Effector CD4-positive, alpha-beta T cell (primary cell): ENCODE results near the gene SORCS3.

Experiments used
- DNase-seq: peaks from one replicate; pipeline ENCODE4 v3.0.0-alpha.2; 2020

The SORCS3 gene

DNA sequence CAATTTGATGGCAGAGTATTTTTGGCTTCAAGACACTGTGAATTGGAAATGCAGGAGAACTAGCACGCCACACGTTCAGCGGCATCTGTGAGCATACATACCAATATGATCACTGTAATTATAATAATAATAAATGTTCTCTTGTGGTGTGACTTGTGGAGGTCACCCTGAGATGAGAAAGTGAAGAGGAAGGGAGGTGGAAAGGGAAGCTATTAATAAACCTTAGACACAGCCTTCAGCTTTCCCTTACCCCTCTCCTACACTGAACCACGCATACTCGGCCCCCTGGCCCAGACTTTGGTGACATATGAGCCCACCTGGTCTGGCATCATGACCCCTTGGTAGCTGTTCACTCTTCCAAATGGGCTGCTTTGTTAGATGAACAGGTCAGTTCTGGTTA is 139.1 kb downstream of the SORCS3 start:
- no peak for DNase-seq

DNA sequence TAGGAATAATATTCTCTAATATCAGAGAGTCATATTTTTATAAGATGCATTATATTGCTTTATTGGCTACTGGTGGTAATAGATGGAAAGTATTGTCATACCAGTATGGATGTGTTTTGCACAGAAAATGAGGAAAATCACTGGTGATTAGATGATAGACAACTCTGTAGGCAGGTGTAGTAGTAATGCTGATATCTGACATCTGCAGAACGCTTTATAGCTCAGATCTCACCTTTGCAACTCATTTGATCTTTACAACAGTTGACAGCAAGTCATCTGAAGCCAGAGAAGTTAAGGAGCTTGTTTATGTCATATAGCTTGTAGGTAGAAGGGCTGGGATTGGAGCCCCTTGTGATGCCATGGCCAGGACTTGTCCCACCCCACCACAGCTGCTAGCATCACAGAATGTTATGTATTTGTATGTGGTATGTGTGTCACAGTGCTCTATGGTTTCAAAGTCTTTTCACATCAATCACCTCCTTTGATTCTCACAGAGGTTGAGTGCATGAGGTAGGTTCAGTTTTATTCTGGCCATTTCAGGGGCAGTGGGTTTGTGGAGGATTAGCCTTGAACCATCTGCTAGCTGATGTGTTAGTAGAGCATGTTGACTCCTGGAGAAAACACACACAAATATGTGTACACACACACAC is 140.0 kb downstream of the SORCS3 start:
- no peak for DNase-seq

- no peak for DNase-seq
Observed at GRCh38 chr10:104784452-104784851, 143.4 kb downstream of the SORCS3 start.

DNA sequence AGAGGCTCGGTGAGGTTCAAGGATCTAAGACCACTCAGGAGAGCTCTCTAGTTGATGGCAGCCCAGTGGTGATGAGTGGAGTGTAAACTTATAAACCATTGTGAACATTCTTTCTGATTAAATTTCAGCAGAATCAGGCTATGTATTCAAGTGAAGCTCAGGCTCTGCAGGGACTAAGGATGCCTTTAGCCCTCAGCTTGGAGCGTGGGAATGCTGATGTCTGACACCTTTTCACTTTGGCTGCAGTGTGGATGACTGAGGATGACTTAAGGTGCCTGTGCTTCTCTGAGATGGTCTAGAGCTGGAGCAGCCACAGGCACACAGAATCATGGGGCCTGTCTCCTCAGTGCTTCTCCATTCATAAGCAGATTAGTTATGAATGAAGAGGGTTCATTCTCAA is 150.4 kb downstream of the SORCS3 start:
- no peak for DNase-seq

- no peak for DNase-seq
Observed at GRCh38 chr10:104795411-104795810, 154.3 kb downstream of the SORCS3 start.

DNA sequence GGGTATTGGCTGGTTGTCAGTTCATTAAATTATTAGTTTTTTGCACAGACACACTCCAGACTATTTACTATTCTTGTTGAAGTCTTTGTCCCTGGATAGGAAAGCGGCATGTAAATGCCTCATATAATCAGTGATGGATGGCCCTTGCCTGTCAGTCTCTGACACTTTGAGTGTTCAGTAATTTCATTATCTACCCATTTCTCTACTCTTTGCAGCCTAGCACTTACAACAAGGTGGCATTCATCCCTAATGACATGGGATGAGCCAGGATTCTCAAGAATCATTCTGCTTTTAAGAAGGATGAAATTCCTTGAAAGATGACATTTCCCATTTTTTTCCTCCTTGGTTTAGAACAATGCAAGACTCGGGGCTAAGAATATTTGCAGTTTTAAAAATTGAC is 155.7 kb downstream of the SORCS3 start:
- DNase-seq: no peak

GRCh38 chr10:104802941-104803340 is 161.9 kb downstream of the SORCS3 start:
- DNase-seq: no peak

DNA sequence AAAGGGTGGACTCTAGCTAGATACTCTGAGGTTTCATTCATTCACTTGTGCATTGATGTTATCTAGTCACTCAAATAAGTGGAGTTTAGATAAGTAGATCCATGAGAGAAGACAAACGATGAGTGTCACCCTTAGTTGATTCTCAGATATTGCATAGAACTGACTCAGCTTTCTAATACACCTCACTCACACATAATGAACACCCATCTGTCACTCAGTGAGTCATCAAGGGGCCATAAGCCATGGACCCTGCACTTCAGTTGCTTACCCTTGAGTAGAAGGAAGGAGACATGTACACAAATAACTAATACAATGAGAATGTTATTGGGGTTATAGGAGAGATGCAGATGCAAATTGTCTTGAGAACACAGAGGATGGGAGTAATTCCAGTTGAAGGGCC is 163.8 kb downstream of the SORCS3 start:
- no peak for DNase-seq

DNA sequence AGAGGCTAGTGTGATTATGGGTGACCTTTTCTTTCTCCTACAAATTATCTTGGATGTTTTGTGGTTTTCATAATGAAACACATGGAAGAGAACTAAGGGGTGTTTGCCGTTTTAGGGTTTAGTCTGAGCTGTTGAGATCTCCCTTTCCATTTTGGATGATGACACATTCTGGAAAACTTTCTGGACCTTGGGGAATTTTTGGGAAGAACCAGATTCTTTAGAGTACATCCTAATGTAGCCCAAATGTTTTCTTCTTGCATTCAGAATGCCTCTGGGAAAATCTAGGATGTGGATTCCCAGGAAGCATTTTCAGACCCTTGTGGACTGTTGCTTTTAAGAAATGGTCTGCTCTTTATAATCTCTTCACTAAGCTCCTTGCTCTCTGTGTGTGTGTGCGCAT is 165.7 kb downstream of the SORCS3 start:
- DNase-seq: no peak

DNA sequence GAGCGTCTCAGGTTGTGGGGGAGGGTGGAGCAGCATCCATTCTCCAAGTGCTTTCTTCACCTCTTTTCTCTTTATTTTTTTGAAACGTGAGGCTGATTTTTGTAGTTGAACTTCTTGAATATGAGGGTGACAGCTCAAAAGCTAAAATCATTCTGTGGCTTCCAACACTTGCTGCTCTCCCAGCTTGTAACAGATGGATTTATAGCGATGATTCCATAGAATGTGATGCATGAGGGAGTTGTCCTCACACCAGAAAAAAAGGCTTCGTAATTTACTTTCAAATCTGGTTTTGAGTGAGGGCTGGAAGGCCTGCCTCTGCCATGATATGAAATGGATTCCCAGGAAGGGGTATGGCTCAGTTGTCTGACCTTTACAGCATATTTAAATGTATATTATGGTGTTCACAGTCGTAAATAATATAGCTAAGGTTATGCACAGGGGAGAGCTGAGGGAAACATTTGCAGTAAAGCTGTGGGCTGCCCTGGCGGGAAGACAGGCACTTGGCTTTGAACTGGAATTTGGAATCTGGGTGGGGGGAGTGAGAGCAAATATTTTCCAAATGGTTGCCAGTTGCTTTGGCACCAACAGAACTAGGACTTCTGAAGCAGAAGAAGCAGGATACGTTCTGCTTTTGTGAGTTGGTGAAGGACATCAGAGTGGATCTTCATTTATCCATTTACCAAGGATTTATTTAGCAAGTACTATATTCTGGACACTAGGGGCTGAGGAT is 166.7 kb downstream of the SORCS3 start:
- DNase-seq: no peak

GRCh38 chr10:104809288-104810090 is 168.4 kb downstream of the SORCS3 start:
- no peak for DNase-seq

- DNase-seq: no peak
Observed at GRCh38 chr10:104811166-104811565, 170.1 kb downstream of the SORCS3 start.

DNA sequence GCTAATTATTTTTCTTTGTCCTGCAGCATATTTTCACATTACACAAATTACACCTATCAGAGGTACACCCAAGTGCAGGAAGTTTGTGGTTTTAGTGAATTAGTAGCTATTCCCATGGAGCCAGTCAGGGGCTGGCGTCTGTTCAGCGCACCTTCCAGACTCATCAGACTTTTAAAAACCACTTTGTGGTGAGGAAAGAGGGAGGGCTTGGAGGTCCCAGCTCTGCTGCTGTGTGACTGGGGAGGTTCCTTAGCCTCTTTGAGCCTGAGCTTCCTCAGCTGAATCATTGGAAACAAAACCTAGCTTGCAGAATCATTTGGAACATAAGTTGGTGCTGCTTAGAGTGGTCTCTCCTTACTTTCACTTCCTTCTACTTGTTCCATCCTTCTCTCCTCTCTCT is 175.4 kb downstream of the SORCS3 start:
- no peak for DNase-seq

GRCh38 chr10:104819731-104820130 is 178.6 kb downstream of the SORCS3 start:
- no peak for DNase-seq

GRCh38 chr10:104822088-104822487 is 181.0 kb downstream of the SORCS3 start:
- no peak for DNase-seq

DNA sequence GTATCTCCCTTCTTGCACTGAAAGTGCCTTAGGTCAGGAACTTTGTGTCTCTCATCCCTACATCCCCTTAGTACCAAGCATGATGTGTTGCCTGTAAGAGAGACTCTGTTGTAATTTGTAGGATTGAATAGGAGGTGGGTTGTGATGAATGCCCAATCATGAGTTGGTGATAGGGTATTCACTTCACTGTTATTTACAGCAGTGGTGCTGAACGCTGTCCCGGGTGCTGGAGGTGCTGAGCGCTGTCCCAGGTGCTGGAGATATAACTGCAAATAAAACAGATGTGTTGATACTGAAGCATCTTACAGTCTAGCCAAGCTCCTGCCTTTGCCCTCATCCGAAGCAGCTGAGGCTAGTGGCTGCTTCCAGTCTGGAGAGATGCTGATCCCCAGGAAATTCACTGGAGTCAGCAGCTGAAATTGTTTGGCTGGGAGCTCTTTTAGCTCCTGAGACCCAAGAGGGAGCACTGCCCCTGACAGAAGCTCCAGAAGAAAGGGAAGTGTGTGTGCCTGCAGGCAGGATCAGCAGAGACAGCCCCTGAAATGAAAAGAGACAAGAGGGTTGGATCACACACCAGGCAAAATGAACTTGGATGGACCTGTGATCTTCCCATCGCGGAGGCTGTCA is 183.4 kb downstream of the SORCS3 start:
- DNase-seq: no peak

DNA sequence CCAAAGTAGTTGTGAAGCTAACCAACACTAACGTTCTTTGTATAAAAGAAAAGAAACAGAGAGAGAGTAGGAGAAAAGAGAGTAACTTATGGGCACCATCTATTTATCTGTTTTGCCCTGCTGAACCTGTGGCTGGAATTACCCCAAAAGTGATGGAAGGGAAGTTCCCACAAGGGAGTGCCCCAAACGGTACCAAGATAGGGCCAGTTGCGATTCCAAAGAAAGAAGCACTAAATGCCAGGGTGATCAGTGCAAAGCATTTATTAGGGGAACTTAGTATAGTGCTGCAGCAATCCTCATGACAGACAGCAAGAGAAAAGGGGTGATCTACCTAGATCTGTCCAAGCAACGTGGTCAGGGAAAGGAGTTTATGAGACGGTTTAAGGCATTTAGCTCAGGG is 190.2 kb downstream of the SORCS3 start:
- DNase-seq: no peak

DNA sequence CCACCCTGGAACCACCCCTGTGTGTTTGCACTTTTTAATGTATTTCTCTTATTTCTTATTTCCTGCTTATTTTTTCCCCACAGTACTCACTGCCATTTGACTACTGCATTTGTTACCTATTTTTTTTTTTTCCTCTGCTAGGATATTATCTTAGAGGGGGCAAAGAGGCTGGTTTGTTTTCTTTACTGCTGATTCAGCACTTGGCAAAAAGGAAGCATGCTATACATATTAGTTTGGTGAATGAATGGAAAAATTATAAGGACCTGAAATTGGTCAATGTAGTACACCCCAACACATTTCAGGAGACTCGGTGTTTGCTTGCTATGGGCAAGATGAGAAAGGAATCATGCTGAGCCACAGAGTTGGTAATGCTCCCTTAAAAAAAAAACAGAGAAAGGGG is 193.5 kb downstream of the SORCS3 start:
- no peak for DNase-seq

DNA sequence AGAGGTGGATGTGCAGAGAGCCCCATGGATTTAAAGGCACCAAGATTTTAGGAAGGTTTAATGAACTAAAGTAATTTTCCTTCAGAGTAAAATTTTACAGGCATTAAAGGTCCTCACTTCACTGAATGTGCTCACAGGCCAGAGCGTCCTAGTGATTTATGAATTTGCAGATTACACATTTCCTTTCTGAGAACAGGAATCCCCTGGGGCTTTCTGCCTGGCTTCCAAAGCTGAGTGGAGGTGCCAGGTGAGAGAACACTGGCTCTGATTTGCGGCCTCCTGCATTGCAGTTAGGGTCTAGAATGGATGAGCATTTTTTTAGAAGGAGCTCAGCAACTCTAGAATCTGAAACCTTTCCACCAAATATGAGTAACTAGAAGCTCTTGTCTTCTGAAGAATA is 194.3 kb downstream of the SORCS3 start:
- DNase-seq: no peak

DNA sequence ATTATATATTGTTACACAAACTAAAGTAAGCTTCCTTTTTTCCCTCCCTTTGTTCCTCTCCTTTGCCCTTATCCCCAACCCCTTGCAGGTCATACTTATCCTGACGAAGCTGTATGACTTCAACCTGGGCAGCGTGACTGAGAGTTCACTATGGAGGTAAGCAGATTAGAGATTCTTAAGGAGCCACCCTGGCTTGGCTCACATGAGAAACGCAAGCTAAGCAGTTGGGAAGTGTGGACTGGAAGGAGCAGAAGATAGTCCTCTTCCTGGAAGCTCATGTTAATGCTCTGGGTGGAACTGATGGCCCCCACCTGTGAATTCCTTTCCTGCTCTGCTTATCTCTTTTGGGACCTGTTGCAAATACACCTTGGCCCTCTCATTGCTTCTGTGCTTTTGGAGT is 201.6 kb downstream of the SORCS3 start:
- no peak for DNase-seq

DNA sequence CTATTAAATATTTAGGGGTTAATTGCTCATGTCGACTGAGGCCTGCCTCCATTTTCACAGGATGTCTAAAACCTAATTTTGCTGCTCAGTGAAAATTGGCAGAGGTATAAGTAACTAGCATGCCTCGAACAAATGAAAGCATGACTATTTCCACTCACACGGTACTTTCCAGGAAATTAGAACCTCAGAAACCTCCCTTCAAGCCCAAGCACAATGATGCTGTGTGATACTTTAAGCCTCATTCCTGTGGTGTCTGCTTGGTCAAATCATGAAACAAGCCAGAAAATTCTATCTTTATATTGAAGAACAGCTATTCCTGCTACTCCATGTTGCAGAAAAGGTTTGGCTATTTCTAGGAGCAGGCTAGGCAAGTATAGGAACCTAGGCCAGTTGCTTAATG is 203.0 kb downstream of the SORCS3 start:
- DNase-seq: no peak

DNA sequence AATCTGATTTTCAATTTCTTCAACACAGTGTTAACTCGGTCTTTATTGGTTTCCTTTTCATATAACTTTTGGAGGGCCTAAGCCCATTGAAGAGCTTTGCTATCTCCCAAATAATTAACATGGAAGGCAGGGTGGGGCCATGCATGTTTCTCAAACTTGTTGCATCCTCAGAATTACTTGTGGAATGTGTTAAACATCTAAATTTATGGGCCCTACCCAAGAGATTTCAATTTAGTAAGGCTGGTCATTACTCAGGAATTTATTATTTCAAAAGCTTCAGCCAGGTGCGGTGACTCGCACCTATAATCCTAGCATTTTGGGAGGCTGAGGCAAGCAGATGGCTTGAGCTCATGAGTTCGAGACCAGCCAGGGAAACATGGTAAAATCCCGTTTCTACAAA is 208.9 kb downstream of the SORCS3 start:
- DNase-seq: no peak

- DNase-seq: no peak
Observed at GRCh38 chr10:104867966-104868598, 227.0 kb downstream of the SORCS3 start.
